Hematopoietic multipotent progenitor cell treated with erythropoietin and hydrocortisone succinate and interleukin-3 and kit ligand, for 15 days (in vitro differentiated cells): Measurements from ENCODE around the gene LGI2.
A peak's percentile ranks its signal among the peaks of the same experiment; 100 is the strongest.

Experiments used
- DNase-seq: peaks from one replicate; pipeline ENCODE4 v3.0.0-alpha.2; 2015; ENCODE audit warnings: low spot score

Gene LGI2

DNA sequence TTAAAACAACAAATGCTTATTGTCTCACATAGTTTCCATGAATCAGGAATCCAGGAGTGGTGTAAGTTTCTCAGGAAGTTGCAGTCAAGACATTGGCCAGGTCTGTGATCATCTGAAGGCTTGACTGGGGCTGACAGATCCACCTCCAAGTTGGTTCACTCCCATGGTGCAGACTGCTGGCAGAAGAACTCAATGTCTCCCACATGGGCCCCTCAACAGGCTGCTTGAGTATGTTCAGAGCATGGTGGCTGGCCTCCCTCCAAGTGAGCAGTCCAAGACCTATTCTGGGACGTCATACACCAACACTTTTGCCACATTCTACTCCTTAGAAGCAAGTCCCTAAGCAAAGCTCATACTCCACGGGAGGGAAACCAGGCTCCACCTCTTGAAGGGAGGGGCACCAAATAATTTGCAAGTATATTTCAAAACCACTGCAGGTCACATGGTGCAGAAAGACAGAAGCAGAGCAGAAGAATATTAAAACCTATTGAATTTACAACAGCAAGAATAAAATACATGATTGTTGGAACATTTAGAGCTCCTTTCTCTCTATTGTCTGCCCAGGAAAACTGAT lies 35.3 kb downstream of the LGI2 start:
- DNase-seq: no peak

DNA sequence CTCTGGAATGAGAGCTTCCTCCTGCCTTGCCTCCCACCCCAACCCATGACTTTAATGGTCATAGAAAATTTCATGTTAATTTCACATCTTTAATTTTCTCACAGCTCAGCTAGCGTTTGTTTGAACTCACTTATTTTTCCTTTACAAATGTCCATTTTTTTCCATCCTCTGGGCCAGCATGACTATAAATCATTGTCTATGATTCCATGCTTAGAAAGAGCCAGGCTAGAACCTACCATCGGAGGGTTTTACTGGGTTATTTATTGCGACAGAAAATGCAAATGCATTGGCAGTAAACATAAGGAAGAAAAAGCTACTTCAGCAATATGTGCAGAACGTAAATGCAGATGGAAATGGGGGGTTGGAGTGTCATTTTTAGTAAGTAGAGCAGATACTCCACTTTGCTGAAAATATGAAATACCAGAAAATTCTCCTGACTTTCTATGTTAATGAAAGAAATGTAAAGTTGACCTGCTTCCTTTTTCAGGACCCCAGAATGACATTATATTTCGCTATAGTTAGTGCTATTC lies 37.1 kb downstream of the LGI2 start:
- no peak for DNase-seq

DNA sequence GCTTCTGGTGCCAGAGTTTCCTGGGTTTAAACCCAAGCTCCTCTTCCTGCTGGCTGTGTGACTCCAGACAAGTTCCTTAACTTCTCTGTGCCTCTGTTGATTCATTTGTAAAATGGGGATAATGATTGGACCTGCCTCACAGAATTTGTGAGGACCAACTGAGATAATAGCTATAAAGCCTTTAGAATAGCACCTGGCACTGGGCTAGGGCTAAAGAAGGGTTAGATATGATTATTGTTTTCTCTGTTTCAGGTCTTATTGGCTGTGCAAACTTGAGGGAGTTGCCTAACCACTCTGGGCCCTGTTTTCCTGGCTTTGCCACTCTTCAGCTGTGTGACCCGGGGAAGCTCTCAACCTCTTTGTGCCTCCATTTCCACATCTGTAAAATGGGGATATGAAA lies 37.8 kb downstream of the LGI2 start:
- DNase-seq: no peak

DNA sequence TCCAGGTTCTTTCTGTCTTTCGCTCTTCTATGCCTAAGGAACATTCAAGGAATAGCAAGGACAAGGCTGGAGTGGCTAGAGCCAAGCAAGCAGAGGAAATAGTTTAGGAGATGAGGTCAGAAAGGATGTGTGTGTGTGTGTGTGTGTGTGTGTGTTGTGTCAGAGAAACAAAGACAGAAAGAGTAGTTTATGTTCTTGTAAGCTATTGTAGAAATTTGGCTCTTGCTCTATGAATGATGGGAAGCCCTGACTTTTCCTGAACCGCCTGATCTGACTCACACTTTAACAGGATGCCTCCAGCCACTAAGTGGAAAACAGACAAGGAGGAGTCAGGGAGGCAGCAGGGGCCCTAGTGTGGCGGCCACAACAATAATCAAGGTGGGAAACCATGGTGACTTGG lies 39.7 kb downstream of the LGI2 start:
- no peak for DNase-seq

DNA sequence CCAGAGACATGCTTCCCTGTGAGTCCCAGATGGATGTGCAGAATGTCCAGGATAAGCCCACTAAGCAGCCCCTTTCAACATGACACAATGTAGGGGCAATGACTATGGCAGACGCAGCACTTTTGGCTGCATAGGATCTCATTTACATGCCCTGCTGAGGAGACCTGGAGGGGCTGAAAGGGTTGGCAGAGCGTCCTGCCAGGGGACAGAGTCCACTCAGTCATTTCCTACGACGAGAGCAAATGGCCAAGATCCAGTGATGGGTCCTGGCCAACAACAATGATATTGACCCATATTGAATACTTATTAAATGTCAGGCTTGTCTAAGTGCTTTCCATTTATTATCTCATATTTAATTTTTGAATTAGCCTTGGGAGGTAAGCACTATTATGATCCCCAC lies 41.4 kb downstream of the LGI2 start:
- no peak for DNase-seq

DNA sequence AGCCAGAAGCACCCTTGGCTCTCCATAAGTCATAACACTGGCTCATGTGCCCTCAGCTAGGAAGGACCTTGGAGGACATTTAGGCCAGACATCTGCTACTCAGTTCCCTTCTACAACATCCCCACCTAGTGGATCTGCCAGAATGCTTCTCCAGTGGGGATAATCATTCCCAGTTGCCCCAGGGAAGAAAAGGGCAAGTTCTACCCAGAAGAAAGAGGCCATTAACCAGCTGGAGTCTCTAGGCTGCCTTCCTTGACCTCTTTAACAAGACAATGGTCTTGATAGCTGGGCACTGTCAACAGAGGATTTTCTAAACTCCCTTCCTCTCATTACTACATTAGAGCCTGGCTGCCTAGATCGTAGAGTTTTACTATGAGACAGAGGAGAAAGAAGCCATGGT lies 42.0 kb downstream of the LGI2 start:
- no peak for DNase-seq

DNA sequence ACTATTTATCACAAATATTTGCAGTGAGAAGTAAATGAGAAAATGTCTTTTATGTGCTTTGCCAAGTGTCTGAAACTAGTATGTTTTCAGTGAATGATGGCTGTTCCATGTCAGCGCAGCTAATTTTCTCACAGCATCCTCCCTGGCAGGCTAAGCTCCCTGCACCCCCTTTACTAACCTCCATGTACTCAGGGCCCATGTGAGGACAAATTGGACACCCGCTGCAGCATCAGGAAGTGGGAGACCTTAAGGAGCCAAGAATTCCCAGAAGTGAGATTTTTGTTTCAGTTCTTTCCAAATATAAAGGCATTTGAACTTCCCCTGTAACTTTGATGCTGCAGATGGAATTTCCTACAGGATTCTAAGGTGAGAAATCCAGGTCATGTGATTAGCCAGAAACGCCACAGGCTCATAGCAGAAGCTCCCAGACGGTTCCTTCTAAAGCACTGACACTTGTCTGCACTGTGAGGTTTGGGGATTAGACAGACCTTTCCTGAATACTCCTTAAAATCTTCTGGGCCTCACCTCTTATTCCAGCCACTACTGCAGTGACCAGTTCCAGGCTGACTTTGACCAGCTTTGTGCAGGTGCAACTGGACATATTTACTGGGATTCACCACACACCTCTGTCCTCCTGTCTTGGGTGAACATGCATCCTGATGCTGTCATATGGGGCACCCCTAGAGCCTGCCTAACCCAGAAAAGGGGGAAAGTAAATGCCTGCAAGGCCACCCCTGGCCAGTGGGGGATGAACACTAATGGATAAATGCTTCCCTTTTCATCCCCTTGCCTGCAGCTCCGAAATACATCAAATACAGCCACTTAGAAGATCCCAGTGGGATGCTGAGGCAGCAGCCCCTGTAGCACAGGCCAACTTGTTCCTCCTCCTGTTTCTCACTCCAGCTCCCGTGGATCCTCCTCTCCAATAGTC lies 45.9 kb downstream of the LGI2 start:
- DNase-seq: no peak

DNA sequence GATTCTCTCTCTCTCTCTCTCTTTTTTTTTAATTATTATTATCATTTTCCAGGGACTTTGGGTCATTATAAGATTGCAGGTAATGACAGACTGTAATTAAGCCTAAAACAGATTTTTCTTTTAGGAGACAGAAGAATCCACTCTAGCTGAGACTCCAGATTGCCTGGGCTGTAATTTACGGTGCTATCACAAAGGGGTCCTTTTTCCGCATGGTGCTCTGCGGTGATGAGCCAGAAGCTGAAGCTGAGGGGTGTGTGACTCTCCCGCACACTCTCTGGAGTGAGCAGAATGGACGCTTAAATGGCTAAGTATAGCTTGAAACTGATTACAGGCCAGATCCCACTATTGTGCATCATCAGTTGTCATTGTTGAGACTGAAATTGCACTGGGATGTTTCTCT lies 50.0 kb downstream of the LGI2 start:
- DNase-seq: no peak

DNA sequence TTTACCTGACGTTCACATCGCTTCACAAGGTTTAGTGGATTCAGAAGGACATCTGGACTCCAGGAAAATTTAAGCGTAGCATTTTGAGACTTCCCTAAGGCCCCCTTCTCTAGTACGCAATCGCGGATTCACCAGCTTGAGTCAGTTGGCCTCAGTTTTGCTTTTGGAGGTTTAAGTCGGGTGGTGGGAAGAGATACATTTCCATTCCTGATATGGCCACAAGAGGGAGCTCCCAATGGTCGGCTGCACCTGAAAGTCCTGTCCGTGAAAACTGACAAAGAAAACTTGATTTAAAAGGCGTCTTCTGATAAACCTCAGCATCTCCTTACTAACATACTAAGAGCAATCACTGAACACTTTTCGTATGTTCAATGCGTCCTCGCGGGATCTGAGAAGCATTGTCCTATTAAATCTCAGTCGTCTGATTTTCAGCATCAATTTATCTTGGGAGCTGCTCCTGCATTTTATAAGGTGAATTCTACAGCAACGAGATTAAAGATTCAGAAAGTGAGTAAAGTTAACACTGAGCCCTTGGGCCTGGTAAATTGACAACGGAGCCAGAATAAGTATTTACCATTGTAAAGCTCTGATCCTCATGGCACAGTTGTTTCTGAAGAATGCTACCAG lies 50.6 kb downstream of the LGI2 start:
- peak; percentile 55 for DNase-seq

DNA sequence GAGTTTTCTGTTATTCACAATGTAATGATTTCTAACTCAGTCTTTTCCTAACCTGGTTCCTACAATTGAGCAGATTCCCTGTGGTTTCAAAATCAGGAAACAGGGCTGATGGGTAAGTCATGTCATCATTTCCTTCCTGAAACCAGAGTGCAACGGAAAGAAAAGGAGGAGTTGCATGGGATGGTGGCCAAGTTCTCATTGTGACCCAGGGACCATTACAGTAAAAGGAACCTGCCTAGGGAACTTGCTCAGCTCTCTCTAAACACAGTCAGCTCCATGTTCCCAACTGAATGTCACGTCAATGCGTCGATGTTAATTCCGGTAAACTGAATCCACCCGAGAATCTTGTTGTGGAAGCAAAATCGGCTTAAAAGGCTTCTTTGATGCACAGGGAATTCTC lies 51.2 kb downstream of the LGI2 start:
- DNase-seq: no peak

DNA sequence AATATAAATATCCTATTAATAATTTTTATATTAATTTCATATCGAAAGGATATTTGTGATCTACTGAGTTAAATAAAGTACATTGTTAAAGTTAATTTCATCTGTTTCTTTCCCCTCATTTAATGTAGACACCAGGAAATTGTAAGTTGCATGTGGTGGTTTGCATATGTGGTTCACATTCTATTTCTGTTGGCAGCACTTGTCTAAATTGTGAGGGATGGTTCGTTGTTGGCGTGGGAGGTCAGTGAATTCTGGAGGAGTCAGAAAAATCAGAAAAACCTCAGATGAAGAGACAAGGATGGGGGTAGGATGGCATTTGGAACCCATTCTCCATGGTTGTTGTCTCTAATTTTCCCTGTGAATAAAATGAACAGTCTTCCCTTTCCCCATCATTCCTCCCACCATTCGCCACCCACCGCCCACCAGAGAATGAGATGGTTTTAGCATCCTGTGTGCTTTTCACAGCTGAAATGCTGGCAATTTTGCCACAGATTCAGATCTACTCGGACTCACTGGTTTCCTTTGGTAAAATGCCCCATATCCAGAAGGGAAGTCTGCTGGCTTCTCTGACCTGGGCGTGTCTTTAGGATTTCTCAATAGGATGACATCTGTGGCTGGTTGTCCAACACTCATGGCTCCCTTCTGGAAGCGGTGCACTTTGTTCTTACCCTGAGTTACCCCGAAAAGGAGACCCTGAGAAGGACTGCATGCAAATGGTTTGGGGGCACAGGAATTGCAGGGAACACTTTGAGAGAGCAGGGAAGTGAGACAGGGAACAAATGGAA lies 52.3 kb downstream of the LGI2 start:
- no peak for DNase-seq

DNA sequence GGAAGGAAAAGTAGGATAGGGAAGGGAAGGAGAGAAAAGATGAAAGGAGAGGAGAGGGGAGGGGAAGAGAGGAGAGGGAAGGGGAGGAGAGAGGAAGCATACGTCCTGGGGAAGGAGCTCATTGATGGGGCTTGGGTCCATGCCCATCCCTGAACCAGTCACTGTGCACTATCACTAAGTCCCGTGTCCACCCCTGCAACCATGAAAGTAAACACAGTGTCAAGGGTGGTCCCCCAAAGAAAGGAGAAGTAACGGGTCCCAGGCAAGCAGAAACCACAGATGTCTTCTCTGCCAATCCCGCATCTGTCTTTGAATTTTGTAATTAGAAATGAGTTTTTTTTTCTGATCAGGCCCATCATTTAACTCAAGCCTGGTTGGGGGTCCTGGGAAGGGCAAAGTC lies 55.2 kb downstream of the LGI2 start:
- no peak for DNase-seq

DNA sequence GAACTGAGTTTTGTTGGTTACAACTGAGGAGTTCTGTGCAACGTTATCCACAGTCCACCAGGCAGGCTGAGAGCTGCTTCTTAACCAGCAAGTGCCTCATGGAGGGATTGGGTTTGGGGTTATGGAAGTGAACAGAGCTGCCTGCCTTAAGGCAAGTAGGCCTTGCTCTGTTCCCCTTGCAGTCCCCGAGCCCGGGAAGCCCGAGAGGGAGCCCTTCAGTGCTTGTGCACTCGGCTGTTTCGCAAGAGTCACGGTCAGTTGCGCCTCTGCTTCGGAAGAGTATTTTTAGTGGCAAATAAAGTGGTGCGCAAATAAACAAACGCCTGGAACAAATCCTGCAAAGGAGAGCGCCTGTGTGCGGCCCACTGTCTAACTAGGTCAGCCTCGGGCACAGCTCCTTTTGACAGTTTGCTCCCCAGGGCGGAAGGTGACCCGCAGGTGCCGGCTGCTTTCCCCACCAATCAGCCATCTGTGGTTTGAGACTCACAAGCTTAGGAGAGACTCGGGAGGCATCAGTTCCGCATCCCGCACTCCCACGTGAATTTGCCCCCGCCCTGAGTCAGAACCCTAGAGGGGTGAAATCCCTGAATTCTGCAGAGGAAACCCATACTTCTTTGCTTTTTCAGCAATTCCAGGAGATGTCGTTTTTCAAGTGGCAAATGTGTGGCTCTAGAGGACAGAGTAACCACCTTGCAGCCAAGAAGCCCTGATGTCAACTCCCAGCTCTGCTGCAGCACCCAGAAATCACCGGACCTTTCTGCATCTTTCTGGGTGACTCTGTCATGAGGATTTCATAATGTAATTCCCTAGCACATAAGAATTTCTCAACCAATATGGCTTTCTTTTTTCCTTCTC lies 56.8 kb downstream of the LGI2 start:
- DNase-seq: no peak

DNA sequence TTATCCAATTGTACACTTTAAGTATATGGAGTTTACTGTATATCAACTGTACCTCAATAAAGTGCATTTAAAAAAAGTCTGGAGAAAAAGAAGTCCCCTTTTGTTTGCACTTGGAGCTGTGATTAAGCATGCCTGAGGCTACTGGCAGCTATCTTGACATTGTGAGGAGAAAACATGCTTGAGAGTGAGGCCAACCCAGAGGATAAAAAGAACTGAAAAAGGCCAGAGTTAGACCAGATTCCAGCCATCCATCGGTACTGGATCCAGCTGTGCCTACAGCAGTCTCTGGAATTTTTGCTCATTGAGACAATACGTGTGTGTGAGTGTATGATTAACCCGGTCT lies 57.4 kb downstream of the LGI2 start:
- no peak for DNase-seq

DNA sequence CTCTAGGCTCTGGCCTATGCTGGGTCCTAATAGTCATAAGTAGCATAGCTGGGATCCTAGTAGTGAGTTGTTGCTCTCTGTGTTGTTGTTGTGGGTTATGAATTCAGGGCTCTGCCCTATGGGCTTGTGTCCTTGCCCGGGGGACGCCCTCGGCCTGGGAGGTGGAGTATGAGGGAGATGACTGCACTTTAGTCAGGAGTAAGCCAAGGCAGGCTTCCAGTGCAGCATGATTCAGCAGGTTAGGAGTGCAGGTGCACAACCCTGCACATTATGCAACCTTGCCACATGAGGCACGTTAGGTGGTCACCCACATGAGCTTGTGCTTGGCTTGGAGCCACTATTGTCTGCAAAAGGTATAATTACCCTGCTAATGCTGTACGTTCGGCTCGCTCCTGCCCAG lies 59.6 kb downstream of the LGI2 start:
- no peak for DNase-seq

DNA sequence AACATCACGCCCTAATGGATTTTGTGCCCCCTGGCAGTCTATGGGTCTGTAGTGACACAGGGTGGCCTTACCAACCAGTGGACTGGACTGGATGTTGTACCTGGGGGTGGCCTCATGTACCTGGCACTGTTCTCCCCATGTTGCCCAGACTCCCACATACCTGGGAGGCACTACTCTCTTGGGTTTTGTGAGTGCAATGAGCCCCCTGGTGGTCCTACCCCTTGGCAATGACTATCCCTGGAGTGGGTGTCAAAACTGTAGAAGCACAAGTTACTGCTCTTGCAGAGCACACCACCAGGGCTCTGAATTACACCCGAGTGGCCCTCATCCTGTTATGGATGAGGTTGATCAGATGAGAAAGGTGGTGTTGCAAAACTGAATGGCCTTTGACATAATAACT lies 60.1 kb downstream of the LGI2 start:
- no peak for DNase-seq

DNA sequence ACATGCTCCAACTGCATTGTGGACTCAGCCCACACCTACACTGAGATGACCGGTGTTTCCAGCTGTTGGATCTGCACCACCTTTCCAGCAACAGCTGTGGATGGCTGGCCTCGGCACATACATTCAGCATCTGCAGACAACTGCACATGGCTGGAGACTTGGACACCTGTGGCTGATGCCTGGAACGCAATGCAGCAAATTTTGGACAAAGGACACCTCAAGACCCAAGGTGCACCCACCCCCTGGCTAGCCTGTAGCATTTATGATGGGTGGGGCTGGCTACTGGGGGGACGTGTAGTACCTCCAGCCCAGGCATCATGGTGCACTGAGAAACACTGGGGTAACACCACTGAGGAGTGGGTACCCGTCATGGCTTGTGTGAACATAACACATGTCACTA lies 60.6 kb downstream of the LGI2 start:
- DNase-seq: no peak

DNA sequence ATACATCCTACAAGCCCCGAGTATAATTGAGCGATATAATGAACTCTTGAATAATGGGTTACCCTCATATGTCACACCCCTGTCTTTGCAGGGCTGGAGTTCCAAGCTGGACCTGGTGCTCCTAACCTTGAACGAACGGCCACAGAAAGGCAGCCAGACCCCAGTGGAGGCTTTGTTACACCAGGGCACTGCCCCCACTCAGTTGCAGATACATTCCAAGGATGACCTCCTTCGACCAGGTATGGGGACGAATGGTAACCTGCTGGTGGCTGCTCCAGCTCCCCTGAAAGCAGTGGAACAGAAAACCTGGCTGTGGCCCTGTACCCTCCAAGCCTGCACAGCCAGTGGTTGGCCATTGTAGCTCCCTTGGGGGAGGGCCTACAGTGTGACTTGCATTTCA lies 61.3 kb downstream of the LGI2 start:
- no peak for DNase-seq

DNA sequence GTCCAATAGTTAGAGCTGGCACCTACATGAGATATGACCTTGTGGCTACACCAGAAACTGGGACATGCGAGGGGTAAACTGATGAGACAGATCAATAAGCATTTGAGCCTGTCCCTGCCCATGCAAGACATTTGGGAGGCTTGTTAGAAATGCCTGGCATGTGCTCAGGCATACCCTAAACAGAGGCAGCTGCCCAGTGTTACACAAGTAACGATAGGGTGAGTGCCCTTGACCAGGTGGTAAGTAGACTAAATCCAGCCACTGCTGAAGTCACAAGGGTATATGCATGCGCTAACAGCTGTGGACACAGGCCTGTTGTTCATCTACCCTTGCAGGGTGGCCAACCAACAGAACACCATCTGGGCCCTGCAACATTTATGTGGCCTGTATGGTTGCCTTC lies 61.8 kb downstream of the LGI2 start:
- DNase-seq: no peak

DNA sequence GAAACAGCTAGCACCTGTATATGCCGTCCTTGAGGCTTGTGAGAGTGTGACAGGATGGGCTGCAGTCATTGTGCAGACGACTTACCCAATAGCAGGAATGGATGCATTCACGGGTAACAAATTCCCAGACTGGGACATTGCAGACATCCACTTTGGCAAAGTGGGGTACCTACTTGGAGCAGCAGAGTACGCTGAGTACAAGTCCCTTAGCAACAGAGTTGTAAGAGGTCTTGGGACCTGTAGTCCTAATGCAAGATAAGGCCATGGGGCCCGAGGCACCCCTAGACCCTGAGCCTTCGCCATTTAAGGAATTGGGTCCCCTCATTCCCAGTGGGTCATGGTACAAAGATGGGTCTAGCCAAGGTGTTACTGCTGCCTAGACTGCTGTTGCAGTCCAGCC lies 62.5 kb downstream of the LGI2 start:
- DNase-seq: no peak

DNA sequence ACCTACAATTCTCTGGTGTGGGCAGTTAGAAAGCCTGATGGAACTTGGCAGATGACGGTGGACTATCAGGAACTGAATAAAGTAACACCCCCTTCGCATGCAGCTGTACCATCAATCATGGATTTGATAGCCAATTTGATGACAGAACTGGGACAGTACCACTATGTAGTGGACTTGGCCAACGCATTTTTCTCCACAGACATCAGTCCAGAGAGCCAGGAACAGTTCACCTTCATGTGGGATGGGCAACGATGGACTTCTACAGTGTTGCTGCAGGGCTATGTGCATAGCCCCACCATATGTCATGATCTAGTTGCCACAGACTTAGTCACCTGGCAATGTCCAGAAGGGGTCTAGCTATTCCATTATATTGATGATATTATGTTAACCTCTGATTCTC lies 63.4 kb downstream of the LGI2 start:
- no peak for DNase-seq

DNA sequence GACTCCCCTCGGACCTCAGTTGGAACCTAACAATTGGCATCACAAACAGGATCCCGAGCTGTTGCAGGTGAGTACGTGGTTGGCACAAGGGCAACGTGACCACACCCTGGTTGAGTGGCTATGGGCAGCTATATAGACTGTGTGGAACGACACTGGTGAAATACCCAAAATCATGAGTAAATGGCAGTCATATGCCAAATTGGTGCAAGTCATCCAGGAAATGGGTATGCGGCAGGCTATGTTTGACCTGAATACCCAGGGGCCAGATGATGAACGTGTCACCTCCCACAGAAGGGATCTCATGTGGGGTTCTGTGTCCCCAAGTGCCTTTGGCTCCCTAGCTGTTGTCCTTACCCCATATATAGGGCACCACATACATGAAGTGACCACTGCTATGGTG lies 64.7 kb downstream of the LGI2 start:
- no peak for DNase-seq
